ENCODE measurements around the gene TMEM132D.
A peak's percentile ranks its signal among the peaks of the same experiment; 100 is the strongest.

The TMEM132D gene

GRCh38 chr12:129276361-129277060, 627.3 kb downstream of the TMEM132D start:
- FAIRE-seq (no peak), DNase-seq (ENCODE audit: low spot score) (no peak)

GRCh38 chr12:129269756-129270495, 633.9 kb downstream of the TMEM132D start:
- no peak for FAIRE-seq
- DNase-seq (ENCODE audit: low spot score) = no peak

- DNase-seq (ENCODE audit: low spot score) (no peak), FAIRE-seq (no peak)
Measured at GRCh38 chr12:129258781-129259318, 645.0 kb downstream of the TMEM132D start.

- FAIRE-seq = no peak
- peak; percentile 8 for DNase-seq (ENCODE audit: low spot score)
Measured at GRCh38 chr12:129257524-129257923, 646.3 kb downstream of the TMEM132D start.

- FAIRE-seq = no peak
- DNase-seq (ENCODE audit: low spot score) = no peak
Measured at GRCh38 chr12:129246630-129247029, 657.2 kb downstream of the TMEM132D start.

- no peak for FAIRE-seq
- DNase-seq (ENCODE audit: low spot score) = no peak
Measured at GRCh38 chr12:129245769-129246168, 658.1 kb downstream of the TMEM132D start.

GRCh38 chr12:129241852-129242251, 662.0 kb downstream of the TMEM132D start:
- FAIRE-seq = no peak
- DNase-seq (ENCODE audit: low spot score) = no peak

GRCh38 chr12:129237881-129238280, 665.9 kb downstream of the TMEM132D start:
- FAIRE-seq (no peak), DNase-seq (ENCODE audit: low spot score) (no peak)

- FAIRE-seq (no peak), DNase-seq (ENCODE audit: low spot score) (no peak)
Measured at GRCh38 chr12:129234209-129234608, 669.6 kb downstream of the TMEM132D start.

- DNase-seq (ENCODE audit: low spot score) (no peak), FAIRE-seq (no peak)
Measured at GRCh38 chr12:129231491-129231890, 672.3 kb downstream of the TMEM132D start.

- FAIRE-seq = no peak
- DNase-seq (ENCODE audit: low spot score) = no peak
Measured at GRCh38 chr12:129230995-129231394, 672.8 kb downstream of the TMEM132D start.

GRCh38 chr12:129226851-129227250, 677.0 kb downstream of the TMEM132D start:
- DNase-seq (ENCODE audit: low spot score) (no peak), FAIRE-seq (no peak)

- DNase-seq (ENCODE audit: low spot score) (no peak), FAIRE-seq (no peak)
Measured at GRCh38 chr12:129226005-129226404, 677.8 kb downstream of the TMEM132D start.

GRCh38 chr12:129215556-129215955, 688.3 kb downstream of the TMEM132D start:
- peak; percentile 81 for DNase-seq (ENCODE audit: low spot score)
- FAIRE-seq = peak; percentile 94

GRCh38 chr12:129213551-129213950, 690.3 kb downstream of the TMEM132D start:
- no peak for FAIRE-seq

GRCh38 chr12:129211862-129212630, 691.8 kb downstream of the TMEM132D start:
- no peak for DNase-seq (ENCODE audit: low spot score)
- no peak for FAIRE-seq

More at GRCh38 chr12:129213551-129213950, 690.3 kb downstream of the TMEM132D start:
- DNase-seq (ENCODE audit: low spot score) = no peak

- FAIRE-seq = no peak
- no peak for DNase-seq (ENCODE audit: low spot score)
Measured at GRCh38 chr12:129208566-129208965, 695.3 kb downstream of the TMEM132D start.

- DNase-seq (ENCODE audit: low spot score) (no peak), FAIRE-seq (no peak)
Measured at GRCh38 chr12:129207084-129207483, 696.7 kb downstream of the TMEM132D start.

GRCh38 chr12:129203456-129203855, 700.4 kb downstream of the TMEM132D start:
- FAIRE-seq (no peak), DNase-seq (ENCODE audit: low spot score) (no peak)

- no peak for FAIRE-seq
- peak; percentile 17 for DNase-seq (ENCODE audit: low spot score)
Measured at GRCh38 chr12:129202109-129202814, 701.6 kb downstream of the TMEM132D start.

- FAIRE-seq = no peak
Measured at GRCh38 chr12:129201029-129201428, 702.8 kb downstream of the TMEM132D start.

More at GRCh38 chr12:129201029-129201428, 702.8 kb downstream of the TMEM132D start:
- DNase-seq (ENCODE audit: low spot score) = no peak

Measured in RCC 7860 (cell line).